Endothelial cell of umbilical vein (primary cell): ENCODE measurements around the gene F5.

Experiments
- CTCF ChIP-seq, 2 donors: IDR thresholded peaks; 1 replicate in 1 of 2; 2 replicates in 1 of 2; pipeline ENCODE4 v1.5.1; 2011; ENCODE audit warnings: low read length in 2 of 2, mild to moderate bottlenecking in 2 of 2, moderate library complexity in 2 of 2, control low read depth in 1 of 2, inconsistent platforms in 1 of 2, low read depth in 1 of 2; ENCODE audit not compliant: insufficient read depth in 1 of 2; ENCODE audit errors: extremely low read depth in 1 of 2
- EZH2 ChIP-seq: IDR thresholded peaks from 2 replicates; pipeline ENCODE4 v1.6.1; 2012; ENCODE audit warnings: borderline replicate concordance, low read depth, mild to moderate bottlenecking, moderate library complexity, low read length, inconsistent platforms; ENCODE audit not compliant: severe bottlenecking
- FOS ChIP-seq: IDR thresholded peaks from 2 replicates; pipeline ENCODE4 v1.6.1; 2011; ENCODE audit warnings: mild to moderate bottlenecking, low read length, moderate library complexity, borderline replicate concordance; ENCODE audit not compliant: insufficient read depth
- GATA2 ChIP-seq: IDR thresholded peaks from 2 replicates; pipeline ENCODE4 v1.7.0; 2011; ENCODE audit warnings: low read depth, mild to moderate bottlenecking, moderate library complexity, mixed read lengths, low read length; ENCODE audit not compliant: insufficient read length, insufficient read depth
- JUN ChIP-seq: IDR thresholded peaks from 2 replicates; pipeline ENCODE4 v1.6.1; 2011; ENCODE audit warnings: borderline replicate concordance, low read depth; ENCODE audit not compliant: insufficient read length, insufficient read depth
- MYC ChIP-seq: IDR thresholded peaks from one replicate; pipeline ENCODE4 v1.6.1; 2011; ENCODE audit warnings: mild to moderate bottlenecking, low read depth, low read length
- POLR2A ChIP-seq: IDR thresholded peaks from 2 replicates; pipeline ENCODE4 v1.6.1; 2012; ENCODE audit warnings: low read depth, mild to moderate bottlenecking, control low read depth, low read length
- POLR2AphosphoS5 ChIP-seq: IDR thresholded peaks from 2 replicates; pipeline ENCODE4 v1.6.1; 2012; ENCODE audit warnings: low read depth, mild to moderate bottlenecking, control low read depth, low read length, moderate library complexity; ENCODE audit not compliant: insufficient read depth
- TF ChIP-seq, protein P1 (sequence below): IDR thresholded peaks from 2 replicates; pipeline ENCODE4 v1.6.1; 2011; ENCODE audit not compliant: insufficient read depth, insufficient read length

- TF ChIP-seq CTCF (IDR thresholded peaks at IDR 0.05; ENCODE audit: extremely low read depth in 1 of 2, insufficient read depth in 1 of 2, low read depth in 1 of 2, low read length in 2 of 2) (no peak), MYC (no peak), POLR2A (no peak), EZH2 (no peak), GATA2 (no peak), POLR2AphosphoS5 (no peak), JUN (no peak), FOS (no peak)
- TF ChIP-seq, protein P1, sequence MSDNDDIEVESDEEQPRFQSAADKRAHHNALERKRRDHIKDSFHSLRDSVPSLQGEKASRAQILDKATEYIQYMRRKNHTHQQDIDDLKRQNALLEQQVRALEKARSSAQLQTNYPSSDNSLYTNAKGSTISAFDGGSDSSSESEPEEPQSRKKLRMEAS, result no peak
Observed at GRCh38 chr1:169509354-169509753, 76.9 kb downstream of the F5 start.
